ENCODE results near the gene SLC35B4. TPM values are rescaled to one million over a fixed set of nuclear protein-coding genes. Genes with fewer than 3 reads are reported as not detected.

SLC35B4 gene
- total and polyA plus RNA-seq, 7 donors: 2.4 to 9.4 (median 6.1) TPM

DNA sequence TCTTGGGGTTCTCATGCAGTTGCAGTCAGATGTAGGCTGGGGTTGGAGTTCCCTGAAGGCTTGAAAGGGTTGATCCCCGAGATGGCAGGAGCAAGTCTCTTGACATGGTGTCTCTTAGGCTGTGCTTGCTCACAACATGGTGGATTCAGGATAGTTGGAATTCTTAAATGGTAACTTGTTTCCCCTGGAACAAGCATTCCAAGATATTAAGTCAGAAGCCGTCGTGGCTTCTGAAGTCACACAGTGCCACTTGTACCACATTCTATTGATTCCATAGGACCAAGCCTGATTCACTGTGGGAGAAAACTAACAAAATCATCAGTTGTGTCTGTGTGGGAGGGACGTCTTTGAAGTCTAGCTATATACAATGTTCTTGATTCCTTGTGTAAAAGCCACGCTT lies 3.5 kb upstream of the SLC35B4 start:
- no peaks in the 10 kb centered on the region for H3K27me3 ChIP-seq
- DNase-seq: no peak
- no peaks in the 10 kb centered on the region for H3K36me3 ChIP-seq
- H3K27ac ChIP-seq: no peak overlapping the region
- no peak overlapping the region for H3K4me3 ChIP-seq
- peaks cover 0 to 9% (median 8%) of the 10 kb centered on the region in 4 donors for H3K4me1 ChIP-seq
- TF ChIP-seq POLR2A (IDR thresholded peaks at IDR 0.05) (no peak), POLR2AphosphoS5 (IDR thresholded peaks at IDR 0.05) (no peak), EP300 (IDR thresholded peaks at IDR 0.05) (no peak)
- TF ChIP-seq, protein P1, sequence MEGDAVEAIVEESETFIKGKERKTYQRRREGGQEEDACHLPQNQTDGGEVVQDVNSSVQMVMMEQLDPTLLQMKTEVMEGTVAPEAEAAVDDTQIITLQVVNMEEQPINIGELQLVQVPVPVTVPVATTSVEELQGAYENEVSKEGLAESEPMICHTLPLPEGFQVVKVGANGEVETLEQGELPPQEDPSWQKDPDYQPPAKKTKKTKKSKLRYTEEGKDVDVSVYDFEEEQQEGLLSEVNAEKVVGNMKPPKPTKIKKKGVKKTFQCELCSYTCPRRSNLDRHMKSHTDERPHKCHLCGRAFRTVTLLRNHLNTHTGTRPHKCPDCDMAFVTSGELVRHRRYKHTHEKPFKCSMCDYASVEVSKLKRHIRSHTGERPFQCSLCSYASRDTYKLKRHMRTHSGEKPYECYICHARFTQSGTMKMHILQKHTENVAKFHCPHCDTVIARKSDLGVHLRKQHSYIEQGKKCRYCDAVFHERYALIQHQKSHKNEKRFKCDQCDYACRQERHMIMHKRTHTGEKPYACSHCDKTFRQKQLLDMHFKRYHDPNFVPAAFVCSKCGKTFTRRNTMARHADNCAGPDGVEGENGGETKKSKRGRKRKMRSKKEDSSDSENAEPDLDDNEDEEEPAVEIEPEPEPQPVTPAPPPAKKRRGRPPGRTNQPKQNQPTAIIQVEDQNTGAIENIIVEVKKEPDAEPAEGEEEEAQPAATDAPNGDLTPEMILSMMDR (IDR thresholded peaks at IDR 0.05): no peak
- intact Hi-C loops (cut with DNase I): no loop called here
- WGBS, 2 donors: 87 to 90% methylated on average over 5 of the region's 5 CpGs
- no peaks in the 10 kb centered on the region for H3K9me3 ChIP-seq

DNA sequence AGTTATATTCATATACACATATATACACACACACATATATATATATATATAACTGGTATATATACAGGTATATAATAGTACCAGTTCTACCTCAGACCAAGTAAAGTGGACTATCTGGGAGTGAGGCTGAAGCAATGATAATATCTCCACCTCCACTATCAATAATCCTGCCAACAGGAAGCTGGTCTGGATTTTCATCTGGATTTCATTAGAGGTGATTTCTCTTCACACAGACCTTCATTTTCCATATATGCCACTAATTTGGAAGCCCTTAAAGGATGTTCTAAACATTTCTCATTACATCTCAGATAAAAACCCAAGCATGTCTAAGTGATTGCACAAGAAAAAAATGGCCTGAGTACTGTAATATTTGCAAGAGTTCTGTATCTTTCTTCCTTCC lies 1.7 kb upstream of the SLC35B4 start:
- no peak for DNase-seq
- no peak overlapping the region for H3K27ac ChIP-seq
- intact Hi-C loops (cut with DNase I): loop anchor here (5.0 to 10.0 kb wide), 3 partner anchors 191 to 1236 kb away; partner anchors contain the start of genes CHCHD3, EXOC4 and LRGUK
- H3K27me3 ChIP-seq: no peaks in the 10 kb centered on the region
- H3K36me3 ChIP-seq: no peaks in the 10 kb centered on the region
- TF ChIP-seq POLR2AphosphoS5 (IDR thresholded peaks at IDR 0.05) (no peak), EP300 (IDR thresholded peaks at IDR 0.05) (no peak), POLR2A (IDR thresholded peaks at IDR 0.05) (no peak)
- TF ChIP-seq, protein P1 (IDR thresholded peaks at IDR 0.05): no peak
- H3K4me1 ChIP-seq: peaks cover 0 to 13% (median 8%) of the 10 kb centered on the region in 4 donors
- H3K9me3 ChIP-seq: no peaks in the 10 kb centered on the region
- no peak overlapping the region for H3K4me3 ChIP-seq

DNA sequence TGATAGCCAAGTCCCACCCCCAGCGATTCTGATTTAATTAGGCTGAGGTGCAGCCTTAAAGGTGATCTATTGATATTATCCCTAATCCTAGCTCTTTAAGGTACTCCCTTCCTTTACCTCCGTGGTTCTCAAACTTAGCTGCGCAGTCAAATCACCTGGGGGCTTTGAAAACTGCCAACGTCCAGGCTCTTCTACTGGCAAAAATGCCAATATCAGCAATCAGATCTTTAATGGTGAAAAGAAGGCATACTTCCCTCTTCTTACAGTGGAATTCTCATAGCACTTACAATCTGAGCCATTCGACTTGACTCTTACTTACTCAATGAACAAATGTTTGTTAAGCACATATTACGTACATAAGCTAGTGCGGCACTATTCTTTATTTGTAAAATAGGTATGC lies 704 bp upstream of the SLC35B4 start:
- Histone ChIP-seq H3K4me3 (peak overlapping the region in 3 of 4 donors; percentile 94 to 97 (median 96)), H3K27me3 (no peaks in the 10 kb centered on the region), H3K36me3 (no peaks in the 10 kb centered on the region), H3K9me3 (no peaks in the 10 kb centered on the region), H3K4me1 (peaks cover 0 to 13% (median 8%) of the 10 kb centered on the region in 4 donors), H3K27ac (peak overlapping the region; percentile 84 to 90 (median 90))
- intact Hi-C loops (cut with DNase I): loop anchor here (5.0 to 10.0 kb wide), 3 partner anchors 190 to 1235 kb away; partner anchors contain the start of genes CHCHD3, EXOC4 and LRGUK
- TF ChIP-seq, protein P1 (IDR thresholded peaks at IDR 0.05): no peak
- no peak for TF ChIP-seq EP300 (IDR thresholded peaks at IDR 0.05)
- no peak for TF ChIP-seq POLR2AphosphoS5 (IDR thresholded peaks at IDR 0.05)
- no peak for TF ChIP-seq POLR2A (IDR thresholded peaks at IDR 0.05)
- WGBS, 2 donors: 71 to 76% methylated on average over 7 of the region's 7 CpGs
- no peak for DNase-seq

DNA sequence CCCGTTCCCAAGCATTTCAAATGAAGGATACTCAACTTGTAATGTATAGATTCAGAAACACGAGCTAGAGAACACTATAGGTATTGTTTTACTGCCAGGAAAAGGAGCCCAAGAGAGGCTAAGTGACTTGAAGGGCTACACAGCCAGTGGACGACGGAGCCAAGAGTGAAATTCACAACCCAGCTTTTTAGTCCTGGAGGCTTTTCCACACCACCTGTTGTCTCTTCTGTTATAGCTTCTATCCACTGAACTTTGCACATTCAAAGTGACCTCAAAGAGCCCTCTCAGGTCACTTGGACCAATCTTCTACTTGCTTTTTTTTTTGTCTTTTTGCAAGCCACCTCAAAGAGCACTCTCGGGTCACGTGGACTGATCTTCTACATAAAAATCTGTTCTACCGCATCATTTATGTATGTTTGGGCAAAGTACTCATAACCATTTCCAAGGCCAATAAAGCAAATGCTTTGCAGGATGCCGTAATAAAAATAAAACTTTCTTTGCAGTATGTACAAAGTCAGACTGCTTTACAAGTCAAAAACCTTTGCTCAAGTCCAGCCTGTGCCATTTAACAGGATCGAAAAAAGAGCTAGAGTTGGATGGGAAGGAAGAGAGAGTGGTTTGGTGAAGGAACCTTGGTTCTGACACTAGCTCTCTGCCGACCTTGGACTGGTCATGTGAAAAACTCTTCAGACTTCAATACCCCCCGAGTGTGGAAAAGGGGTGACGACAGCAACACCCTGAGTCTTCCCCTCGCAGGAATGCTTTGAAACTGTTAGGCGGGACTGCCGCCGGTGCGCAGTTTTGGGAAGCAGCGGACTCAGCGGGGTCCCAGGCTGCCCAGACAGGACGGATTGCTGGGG lies 821 bp downstream of the SLC35B4 start:
- Histone ChIP-seq H3K36me3 (no peaks in the 10 kb centered on the region), H3K4me3 (peak overlapping the region; percentile 93 to 97 (median 95)), H3K27me3 (no peaks in the 10 kb centered on the region), H3K4me1 (peaks cover 0 to 13% (median 8%) of the 10 kb centered on the region in 4 donors), H3K9me3 (no peaks in the 10 kb centered on the region), H3K27ac (peak overlapping the region; percentile 84 to 90 (median 90))
- TF ChIP-seq POLR2AphosphoS5 (IDR thresholded peaks at IDR 0.05) (peak in 1 of 4 donors; percentile 3), POLR2A (IDR thresholded peaks at IDR 0.05) (no peak)
- 17 to 23% methylated on average over 20 of the region's 20 CpGs for WGBS, 2 donors
- intact Hi-C loops (cut with DNase I): loop anchor here (5.0 to 10.0 kb wide), 3 partner anchors 189 to 1234 kb away; partner anchors contain the start of genes CHCHD3, EXOC4 and LRGUK
- DNase-seq: no peak

DNA sequence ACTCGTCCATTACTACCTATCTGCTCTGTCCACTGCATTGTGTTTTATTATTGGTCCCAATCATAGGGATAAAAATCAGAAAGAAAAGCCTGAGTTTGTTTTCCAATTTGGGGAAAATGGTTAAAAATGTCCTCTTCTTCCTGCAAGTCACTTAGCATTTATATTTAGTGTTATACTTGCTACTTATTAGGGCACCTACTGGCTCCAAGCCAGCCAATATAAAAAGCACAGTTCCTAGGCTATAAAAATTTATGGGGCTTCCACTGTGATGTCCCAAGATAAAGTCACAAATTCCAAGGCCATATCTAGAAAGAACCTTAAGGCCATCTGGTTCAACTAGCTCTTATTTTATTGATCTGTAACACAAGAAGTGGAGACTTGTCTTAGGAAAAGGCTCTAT lies 3.2 kb downstream of the SLC35B4 start:
- no peak for DNase-seq
- Histone ChIP-seq H3K9me3 (no peaks in the 10 kb centered on the region), H3K27ac (no peak overlapping the region), H3K36me3 (peaks cover 0 to 7% (median 0%) of the 10 kb centered on the region in 4 donors), H3K27me3 (no peaks in the 10 kb centered on the region), H3K4me1 (peaks cover 0 to 13% (median 8%) of the 10 kb centered on the region in 4 donors), H3K4me3 (no peak overlapping the region)
- TF ChIP-seq, protein P1 (IDR thresholded peaks at IDR 0.05): no peak
- TF ChIP-seq POLR2AphosphoS5 (IDR thresholded peaks at IDR 0.05) (no peak), POLR2A (IDR thresholded peaks at IDR 0.05) (no peak), EP300 (IDR thresholded peaks at IDR 0.05) (no peak)
- 50 to 74% methylated on average over 1 of the region's 1 CpG for WGBS, 2 donors
- intact Hi-C loops (cut with DNase I): loop anchor here (10.0 kb wide), 1 partner anchor 1059 kb away; the partner anchor contains the start of gene EXOC4

Data from sigmoid colon (tissue), 7 donors.